Measurements from ENCODE around the gene FAM90A26.
"Not testable (repeated sequence)": the region's sequence is repeated elsewhere in the genome, so short reads cannot be mapped to it uniquely, and the experiment has no call there.

The FAM90A26 gene, protein sequence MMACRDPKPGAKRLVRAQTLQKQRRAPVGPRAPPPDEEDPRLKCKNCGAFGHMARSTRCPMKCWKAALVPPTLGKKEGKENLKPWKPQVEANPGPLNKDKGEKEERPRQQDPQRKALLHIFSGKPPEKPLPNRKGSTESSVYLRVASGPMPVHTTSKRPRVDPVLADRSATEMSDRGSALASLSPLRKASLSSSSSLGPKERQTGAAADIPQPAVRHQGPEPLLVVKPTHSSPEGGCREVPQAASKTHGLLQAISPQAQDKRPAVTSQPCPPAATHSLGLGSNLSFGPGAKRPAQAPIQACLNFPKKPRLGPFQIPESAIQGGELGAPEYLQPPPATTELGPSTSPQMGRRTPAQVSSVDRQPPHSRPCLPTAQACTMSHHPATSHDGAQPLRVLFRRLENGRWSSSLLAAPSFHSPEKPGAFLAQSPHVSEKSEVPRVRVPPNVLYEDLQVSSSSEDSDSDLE

DNA sequence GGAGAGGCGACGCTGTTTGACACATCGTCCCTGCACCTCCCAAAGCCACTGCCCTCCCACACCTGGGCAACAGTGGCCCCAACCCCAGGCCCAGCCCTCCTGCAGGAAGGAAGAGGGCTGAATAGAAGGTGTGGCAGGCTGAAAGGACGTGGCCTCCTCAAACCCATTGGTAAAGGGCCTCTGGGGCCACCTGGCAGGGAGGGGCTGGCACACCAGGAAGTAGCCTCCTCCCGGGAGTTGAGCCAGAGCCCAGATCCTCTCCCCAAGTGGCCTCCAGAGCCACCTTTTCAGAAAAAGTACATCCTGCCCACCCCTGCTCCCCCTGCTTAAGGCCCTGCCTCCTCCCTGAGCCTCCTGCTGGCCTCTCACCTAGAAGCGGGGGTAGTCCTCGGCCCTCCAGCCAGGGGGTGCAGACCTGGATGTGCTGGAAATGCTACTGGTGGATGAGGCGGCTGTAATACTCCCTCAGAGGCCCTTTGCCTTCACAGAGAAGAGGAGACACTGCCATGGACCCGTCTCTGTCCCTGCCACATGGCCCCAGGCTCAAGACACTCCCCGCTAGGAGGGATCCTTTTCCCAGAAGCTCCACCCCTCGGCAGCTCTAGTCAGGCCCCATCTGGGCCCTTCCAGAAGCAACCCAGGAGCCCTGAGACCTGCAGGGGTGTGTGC, at the start of gene FAM90A26:
FAM90A26 (plus strand) TSS at position 619 of the 669 bp plus-strand sequence. CDS start 2,764 bp downstream, outside the sequence.
- not testable (repeated sequence) for DNase-seq

DNA sequence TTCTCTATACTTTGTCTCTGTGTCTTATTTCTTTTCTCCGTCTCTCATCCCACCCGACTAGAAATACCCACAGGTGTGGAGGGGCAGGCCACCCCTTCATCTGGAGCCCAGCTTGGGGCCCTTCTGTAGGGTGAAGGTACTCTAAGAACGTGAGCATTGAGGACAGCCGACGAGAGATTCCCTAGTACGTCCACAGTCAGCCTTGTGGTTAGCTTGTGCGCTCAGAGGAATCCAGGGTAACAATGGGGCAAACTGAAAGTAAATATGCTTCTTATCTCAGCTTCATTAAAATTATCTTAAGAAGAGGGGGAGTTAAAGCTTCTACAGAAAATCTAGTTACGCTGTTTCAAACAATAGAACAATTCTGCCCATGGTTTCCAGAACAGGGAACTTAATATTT, 47.5 kb upstream of the FAM90A26 start:
- DNase-seq = not testable (repeated sequence)

DNA sequence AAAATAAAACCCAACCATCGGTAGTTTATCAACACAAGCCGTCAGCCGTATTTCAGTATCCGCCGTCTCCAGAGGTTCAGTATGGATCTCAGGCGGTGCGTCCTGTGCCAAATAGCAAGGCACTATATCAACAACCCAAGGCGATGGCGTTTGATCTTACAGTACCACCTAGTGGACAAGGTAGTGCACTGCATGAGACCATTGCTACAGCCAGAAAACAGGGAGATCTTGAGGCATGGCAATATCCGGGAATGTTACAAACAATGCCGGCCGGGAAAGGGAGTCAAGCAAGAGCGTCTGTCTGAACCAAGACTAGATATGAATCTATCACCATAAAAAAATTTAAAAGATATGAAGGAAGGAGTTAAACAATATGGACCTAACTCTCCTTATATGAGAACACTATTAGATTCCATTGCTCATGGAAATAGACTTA, 46.6 kb upstream of the FAM90A26 start:
- DNase-seq = not testable (repeated sequence)

DNA sequence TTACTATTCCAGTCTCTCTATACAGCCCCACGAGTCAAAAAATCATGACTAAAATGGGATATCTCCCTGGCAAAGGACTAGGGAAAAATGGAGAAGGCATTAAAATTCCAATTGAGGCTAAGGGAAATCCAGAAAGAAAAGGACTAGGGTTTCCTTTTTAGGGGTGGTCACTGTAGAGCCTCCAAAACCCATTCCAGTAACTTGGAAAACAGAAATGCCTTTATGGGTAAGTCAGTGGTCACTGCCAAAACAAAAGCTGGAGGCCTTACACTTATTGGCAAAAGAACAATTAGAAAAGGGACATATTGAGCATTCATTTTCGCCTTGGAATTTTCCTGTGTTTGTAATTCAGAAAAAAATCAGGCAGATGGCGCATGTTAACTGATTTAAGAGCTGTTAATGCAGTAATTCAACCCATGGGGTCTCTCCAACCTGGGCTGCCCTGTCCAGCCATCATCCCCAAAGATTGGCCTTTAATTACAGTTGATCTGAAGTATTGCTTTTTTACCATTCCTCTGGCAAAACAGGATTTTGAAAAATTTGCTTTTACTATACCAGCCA, 44.5 kb upstream of the FAM90A26 start:
- not testable (repeated sequence) for DNase-seq

DNA sequence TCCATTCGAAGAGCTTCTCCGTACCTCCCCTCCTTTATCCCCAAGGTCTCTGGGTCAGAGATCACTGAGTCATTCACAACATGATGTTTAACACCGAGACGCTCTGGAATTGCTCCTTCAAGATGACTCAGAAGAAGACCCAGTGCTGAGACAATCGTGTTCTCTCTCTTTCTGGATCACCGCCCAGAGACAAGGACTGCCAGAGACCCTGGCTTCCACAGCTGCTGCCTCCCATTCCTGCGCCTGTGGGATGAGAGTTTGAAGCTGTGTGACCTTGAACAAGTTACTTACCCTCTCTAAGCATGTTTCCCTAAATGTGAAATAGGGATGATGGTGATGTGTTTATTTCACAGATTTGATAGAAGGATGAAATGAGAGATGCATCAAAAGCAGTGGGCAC, 38.8 kb upstream of the FAM90A26 start:
- DNase-seq = not testable (repeated sequence)

DNA sequence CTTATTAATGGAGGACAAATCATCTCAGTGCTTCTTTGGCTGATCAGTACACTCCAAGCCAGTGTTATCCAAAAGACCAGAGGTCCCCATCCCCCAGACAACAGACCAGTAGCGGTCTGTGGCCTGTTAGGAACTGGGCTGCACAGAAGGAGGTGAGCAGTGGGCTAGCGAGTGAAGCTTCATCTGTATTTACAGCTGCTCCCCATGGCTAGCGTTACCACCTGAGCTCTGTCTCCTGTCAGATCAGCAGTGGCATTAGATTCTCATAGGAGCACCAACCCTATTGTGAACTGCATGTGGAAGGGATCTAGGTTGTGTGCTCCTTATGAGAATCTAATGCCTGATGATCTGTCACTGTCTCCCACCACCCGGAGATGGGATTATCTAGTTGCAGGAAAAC, 37.4 kb upstream of the FAM90A26 start:
- not testable (repeated sequence) for DNase-seq

DNA sequence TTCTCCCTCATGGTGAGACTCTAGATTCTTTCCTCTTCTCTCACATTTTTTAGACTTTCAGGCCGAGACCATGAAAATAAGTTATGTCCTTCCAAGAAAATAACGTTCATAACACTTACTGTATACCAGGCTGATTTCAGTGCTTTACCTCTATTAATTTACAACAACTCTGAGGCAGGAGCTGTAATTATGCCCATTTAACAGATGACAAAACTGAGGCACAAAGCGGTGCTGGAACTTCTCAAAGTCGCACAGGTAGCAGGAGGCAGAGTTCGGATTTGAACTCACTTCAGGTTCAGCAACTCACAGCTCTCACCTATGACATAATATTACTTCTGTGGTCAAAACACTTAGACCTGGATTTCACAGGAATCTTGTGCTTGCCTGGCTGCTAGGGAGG, 36.2 kb upstream of the FAM90A26 start:
- DNase-seq = not testable (repeated sequence)

DNA sequence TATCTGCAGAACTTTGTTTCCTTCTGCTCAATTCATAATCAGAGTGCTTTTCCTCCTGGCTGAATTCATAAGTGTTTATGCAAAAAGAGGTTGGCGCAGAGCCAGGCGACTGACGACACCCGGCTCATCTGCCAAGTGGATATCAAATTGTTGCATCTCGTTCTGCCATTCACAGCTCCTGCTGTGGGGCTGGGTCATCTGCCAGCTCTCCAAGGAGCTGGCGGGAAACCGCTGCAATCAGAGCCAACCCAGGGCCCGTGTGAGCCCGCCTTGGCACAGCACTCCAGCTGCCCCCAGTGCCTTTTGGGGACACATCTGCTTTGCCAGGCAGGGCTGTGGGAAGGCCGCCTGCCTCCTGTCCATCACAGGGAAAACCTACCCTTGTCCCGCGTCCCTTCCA, 35.7 kb upstream of the FAM90A26 start:
- DNase-seq = peak; percentile 47

DNA sequence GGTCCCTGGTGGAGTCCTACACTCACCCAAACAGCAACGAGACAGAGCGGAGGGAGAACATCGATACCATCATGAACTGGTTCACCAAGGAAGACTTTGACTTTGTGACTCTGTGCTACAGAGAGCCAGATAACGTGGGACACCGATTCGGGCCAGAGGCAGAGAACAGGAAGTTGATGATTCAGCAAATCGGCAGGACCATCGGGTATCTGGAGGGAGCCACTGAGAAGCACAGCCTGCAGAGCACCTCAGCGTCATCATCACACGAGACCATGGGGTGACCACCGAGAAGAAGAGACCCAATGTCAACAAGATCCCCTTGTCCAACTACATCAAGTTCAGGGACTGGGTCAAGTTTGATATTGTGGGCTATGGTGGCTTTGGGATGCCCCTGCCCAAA, 29.2 kb upstream of the FAM90A26 start:
- not testable (repeated sequence) for DNase-seq

DNA sequence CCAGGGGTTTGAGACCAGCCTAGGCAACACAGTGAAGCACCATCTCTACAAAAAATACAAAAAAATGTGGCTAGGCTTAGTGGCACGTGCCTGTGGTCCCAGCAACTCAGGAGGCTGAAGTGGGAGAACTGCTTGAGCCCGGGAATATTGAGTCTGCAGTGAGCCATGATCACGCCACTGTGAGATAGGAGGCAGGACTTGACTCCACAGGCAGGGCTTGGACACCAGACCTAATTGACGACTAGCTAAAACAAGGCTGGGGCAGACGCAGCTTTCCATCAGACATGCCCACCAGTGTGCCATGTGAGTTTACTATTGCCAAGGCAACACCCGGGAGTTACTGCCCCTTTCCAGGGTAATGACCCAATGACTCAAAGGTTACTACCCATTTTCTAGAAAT, 27.4 kb upstream of the FAM90A26 start:
- DNase-seq = not testable (repeated sequence)

DNA sequence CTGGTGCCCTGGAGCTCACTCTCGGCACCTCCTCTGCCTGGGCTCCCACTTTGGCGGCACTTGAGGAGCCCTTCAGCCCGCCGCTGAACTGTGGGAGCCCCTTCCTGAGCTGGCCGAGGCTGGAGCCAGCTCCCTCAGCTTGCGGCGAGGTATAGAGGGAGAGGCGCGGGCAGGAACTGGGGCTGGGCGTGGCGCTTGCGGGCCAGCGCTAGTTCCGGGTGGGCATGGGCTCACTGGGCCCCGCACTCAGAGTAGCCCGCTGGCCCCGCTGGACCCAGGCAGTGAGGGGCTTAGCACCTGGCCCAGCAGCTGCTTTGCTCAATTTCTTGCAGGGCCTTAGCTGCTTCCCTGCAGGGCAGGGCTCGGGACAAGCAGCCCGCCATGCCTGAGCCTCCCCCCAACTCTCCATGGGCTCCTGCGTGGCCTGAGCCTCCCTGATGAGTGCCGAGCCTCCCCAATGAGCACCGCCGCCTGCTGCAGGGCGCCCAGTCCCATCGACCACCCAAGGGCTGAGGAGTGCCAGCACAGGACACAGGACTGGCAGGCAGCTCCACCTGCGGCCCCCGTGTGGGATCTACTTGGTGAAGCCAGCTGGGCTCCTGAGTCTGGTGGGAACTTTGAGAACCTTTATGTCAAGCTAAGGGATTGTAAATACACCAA, 26.7 kb upstream of the FAM90A26 start:
- no peak for DNase-seq

DNA sequence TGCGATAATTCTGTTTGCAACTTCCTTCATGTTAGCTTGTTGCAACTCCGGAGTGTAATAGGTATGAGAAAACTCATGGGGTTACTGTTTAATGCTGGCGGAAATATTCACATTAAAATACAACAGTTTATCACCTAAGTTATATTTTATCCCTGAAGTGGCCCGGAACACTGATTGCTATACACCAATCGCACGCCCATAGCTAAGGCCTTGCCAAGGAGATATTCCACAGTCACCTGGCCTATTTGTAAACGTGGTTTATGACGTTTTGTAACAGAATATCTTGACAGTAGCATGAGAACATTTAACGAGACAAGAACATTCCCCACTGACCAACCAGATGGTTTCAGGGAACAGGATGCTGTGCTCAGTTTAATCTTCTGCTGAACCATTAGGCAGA, 23.2 kb upstream of the FAM90A26 start:
- no peak for DNase-seq

DNA sequence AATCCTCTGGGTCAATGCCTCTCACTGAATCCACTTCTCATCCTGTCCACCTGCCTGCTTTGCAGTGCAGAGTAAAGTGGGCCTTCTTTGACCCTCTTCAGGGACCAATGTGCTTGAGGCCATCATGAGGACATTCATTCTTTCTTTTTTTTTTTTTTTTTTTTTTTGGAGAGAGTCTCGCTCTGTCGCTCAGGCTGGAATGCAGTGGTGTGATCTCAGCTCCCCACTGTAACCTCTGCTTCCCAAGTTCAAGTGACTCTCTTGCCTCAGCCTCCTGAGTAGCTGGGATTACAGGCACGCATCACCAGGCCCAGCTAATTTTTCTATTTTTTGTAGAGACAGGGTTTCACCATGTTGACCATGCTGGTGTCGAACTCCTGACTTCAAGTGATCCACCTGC, 22.8 kb upstream of the FAM90A26 start:
- not testable (repeated sequence) for DNase-seq

DNA sequence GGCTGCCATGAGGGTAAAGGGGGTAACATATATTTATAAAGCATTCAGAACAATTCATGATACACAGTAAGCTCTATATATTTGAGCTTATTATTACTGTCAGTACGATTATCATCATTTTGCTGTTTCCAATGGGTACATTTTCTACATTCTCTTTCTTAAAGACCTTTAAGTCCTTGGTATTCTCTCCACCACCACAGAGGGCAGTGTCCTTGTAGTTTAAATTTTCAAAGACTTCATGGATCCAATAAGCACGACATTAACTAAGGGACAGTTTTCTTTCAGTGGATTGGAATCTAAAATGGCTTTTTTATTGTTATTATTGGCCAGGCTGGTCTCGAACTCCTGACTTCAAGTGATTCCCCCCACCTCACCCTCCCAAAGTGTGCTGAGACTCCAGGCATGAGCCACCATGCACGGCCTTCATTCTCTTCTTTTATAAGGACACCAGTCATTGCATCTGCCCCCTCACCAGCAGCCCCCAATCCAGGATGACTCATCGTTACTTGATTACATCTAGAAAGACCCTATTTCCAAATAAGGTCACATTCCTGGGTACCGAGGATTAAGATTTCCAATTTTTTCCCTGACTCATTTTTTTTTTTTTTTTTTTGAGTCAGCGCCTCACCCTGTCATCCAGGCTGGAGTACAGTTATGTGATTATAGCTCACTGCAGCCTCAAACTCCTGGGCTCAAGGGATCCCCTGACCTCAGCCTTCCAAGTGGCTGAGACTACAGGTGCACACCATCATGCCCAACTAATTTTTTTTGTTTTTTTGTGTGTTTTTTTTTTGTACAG, 21.4 kb upstream of the FAM90A26 start:
- DNase-seq = not testable (repeated sequence)

DNA sequence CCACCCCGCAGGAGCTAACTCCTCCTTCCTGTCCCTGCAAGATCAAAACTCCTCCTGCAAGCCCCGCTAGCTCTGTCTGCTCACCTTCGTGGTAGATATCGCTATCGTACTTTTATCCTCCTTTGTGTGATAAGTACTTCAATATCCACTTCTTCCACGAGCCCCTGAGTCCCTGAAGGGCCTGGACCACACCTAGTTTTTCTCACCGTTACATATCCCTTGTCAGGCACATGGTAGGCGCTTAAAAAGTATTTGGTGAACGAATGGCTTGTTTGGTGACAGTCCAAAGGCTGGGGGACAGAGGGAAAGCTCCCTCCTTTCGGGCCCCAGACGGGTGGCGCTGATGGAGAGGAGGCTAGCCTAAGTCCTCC, 18.4 kb upstream of the FAM90A26 start:
- DNase-seq = not testable (repeated sequence)

DNA sequence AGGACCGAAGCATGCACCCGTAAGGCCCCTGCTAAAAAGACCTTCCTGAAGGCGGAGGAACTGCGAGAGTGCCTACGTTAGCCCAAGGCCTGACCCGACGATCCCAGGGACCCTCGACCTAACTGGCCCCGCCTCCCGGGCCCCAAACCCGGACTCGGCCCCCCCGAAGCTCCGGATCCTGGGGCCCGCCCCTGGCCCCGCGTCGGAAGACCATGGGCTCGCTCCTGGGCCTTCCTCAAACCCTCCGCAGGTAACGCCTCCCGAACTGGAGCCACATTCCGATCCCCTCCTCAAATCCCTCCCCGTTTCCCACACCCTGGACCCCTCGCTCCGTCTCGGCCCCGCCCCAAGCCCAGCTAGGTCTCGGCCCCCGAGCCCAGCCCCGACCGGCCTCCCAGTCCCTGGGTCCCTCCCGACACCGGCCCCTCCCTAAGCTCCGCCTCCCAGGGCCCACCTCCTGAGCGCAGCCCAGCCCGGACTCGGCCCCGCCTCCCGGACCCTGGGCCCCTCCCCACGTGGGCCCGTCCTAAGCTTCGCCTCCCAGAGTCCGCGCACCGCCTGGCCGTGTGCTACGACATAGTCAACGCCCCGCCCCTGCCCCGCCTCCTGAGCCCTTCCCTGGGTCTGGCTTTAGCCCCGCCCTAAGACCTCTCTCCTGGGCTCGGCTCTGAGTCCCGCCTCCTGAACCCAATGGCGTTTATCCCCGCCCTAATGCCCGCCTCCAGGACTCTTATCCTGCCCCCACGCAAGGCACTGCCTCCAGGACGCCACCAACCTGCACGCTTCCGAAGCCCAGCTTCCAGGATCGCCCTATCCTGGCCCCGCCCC, 17.8 kb upstream of the FAM90A26 start:
- peak; percentile 82 for DNase-seq

DNA sequence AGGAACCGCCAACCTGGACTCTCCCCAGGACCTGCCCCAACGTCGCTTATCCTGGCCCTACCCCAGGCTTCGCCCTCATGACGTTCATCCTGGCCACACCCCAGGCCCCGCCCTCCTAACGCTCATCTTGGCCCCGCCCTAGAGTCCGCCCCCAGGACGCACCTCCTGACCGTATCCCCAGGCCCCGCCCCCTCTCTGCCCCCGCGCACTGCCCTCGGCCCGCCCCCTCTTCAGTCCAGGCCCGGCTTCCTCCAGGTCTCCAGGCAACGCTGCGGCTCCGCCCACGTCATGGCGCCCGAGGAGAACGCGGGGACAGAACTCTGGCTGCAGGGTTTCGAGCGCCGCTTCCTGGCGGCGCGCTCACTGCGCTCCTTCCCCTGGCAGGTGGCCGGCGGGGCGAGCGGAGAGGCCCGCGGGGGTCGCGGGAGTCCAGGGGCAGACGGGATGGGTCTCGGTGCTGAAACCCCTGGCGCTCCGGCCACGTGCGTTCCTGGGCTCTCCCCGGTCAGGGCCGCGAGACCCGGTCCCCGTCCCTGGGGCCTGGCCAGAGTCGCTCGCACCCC, 17.1 kb upstream of the FAM90A26 start:
- peak; percentile 90 for DNase-seq

DNA sequence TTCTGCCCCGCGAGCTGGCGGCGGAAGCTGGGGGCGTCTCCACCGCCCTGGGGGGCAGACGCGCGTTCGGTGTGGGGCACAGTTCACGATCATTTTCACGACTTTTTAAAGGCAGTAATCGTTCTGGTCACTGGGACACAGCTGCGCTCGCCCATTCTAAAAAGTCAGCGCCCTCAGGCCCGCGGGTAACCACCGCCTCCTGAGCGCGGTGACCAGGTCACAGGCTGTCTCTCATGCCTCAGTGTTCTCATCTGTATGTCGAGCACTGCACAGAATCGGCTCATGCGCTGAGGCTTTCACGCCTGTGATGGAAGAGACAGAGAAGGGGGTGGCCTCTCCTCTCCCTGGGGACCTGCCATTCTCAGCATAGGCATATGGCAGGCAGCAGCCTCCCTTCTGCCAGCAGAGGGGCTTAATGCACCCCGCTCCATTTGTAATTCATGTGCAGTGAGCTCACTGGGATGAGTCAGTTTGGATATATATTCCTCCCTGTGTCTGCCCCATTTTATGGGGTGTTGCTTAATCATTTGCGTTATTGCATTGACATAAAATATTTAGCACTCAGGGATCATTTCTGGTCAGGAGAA, 16.5 kb upstream of the FAM90A26 start:
- DNase-seq = not testable (repeated sequence)

DNA sequence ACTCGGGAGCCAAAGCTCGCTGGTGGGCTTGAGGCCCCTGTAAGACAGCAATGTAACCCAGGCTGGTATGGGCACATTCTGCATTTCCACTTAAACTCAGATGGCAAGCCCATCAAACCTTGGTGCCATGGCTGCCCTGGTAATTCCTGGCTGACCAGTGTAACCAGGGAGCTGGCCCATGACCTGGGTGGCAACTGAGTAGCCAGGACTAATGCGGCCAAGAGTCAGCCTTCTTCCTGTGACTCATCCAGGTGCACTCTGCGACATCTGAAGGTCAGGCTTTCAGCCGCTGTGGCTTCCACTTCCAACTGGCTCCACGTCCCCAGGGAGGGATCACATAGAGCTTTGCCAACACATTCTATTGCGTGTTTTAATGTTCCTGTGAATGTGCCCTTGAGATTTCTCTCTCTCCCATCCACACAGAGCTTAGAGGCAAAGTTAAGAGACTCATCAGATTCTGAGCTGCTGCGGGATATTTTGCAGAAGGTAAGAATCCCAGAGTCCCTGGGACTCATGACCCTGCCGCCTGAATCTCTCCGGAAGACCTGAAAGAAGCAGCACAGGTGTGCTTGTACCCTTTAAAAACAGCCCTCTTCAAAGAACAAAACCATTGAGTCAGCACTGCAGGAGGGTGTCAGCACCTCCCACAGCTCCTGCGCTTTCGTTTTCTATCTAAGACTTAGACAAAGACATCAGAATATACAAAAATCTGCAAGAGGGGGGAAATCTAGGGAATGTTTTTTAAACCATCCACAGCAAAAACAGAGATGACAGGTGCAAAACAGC, 14.9 kb upstream of the FAM90A26 start:
- DNase-seq = not testable (repeated sequence)

DNA sequence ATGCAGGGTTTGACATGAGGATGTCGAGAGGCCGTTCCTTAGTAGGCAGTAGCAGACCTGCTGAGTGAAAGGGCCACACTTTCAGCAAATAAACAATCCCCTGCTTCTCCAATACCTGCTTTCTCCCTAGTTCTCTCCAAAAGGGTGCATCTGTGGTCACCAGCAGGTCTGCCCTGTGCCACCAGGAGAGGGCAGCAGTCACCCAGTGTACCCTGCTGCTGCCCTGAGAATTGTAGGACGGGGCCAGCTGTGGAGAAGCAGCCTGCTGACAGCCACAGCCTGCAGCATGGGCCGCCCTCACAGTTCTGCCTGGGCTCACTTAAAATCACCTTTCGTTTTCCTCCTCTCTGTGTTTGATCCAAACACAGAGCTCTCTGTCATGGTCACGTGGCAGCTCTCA, 11.8 kb upstream of the FAM90A26 start:
- not testable (repeated sequence) for DNase-seq
